HG03571 (cell line): ENCODE results near the gene KCNC1.

Experiments
- ATAC-seq: cut with Tn5 transposase; IDR thresholded peaks from one replicate; pipeline ENCODE4 v1.9.1; 2021; ENCODE audit not compliant: unreplicated experiment

KCNC1 gene

GRCh38 chr11:17788084-17788483 is 53.5 kb downstream of the KCNC1 start:
- ATAC-seq, result no peak

GRCh38 chr11:17790453-17790852 is 55.9 kb downstream of the KCNC1 start:
- no peak for ATAC-seq

- no peak for ATAC-seq
These were observed 56.6 kb downstream of the KCNC1 start for GRCh38 chr11:17791144-17791543.

- ATAC-seq, result no peak
These were observed 57.6 kb downstream of the KCNC1 start for GRCh38 chr11:17792161-17792560.

- no peak for ATAC-seq
These were observed 59.1 kb downstream of the KCNC1 start for GRCh38 chr11:17793642-17794170.

GRCh38 chr11:17794981-17795380 is 60.4 kb downstream of the KCNC1 start:
- ATAC-seq, result no peak

GRCh38 chr11:17796154-17796553 is 61.6 kb downstream of the KCNC1 start:
- ATAC-seq, result no peak

GRCh38 chr11:17798253-17798652 is 63.7 kb downstream of the KCNC1 start:
- ATAC-seq, result no peak

GRCh38 chr11:17798716-17799115 is 64.1 kb downstream of the KCNC1 start:
- ATAC-seq, result no peak

- no peak for ATAC-seq
These were observed 64.6 kb downstream of the KCNC1 start for GRCh38 chr11:17799147-17799546.

- no peak for ATAC-seq
These were observed 66.6 kb downstream of the KCNC1 start for GRCh38 chr11:17801166-17801565.

GRCh38 chr11:17802491-17802890 is 67.9 kb downstream of the KCNC1 start:
- no peak for ATAC-seq

- no peak for ATAC-seq
These were observed 69.3 kb downstream of the KCNC1 start for GRCh38 chr11:17803754-17804334.

- no peak for ATAC-seq
These were observed 70.5 kb downstream of the KCNC1 start for GRCh38 chr11:17805043-17805442.

GRCh38 chr11:17805873-17806272 is 71.3 kb downstream of the KCNC1 start:
- no peak for ATAC-seq

GRCh38 chr11:17807034-17807433 is 72.5 kb downstream of the KCNC1 start:
- ATAC-seq, result no peak

GRCh38 chr11:17810041-17810440 is 75.5 kb downstream of the KCNC1 start:
- ATAC-seq, result no peak

GRCh38 chr11:17810746-17811145 is 76.2 kb downstream of the KCNC1 start:
- no peak for ATAC-seq

- no peak for ATAC-seq
These were observed 76.8 kb downstream of the KCNC1 start for GRCh38 chr11:17811352-17811751.

- no peak for ATAC-seq
These were observed 77.7 kb downstream of the KCNC1 start for GRCh38 chr11:17812091-17812864.

GRCh38 chr11:17812865-17813187 is 78.2 kb downstream of the KCNC1 start:
- ATAC-seq, result no peak

- no peak for ATAC-seq
These were observed 78.9 kb downstream of the KCNC1 start for GRCh38 chr11:17813391-17814059.
